Non-pigmented ciliary epithelial cell (primary cell): ENCODE results near the gene EHMT1.
"Not testable (repeated sequence)": the region's sequence is repeated elsewhere in the genome, so short reads cannot be mapped to it uniquely, and the experiment has no call there.

ENCODE experiments used
- DNase-seq: peaks from one replicate; pipeline ENCODE4 v3.0.0-alpha.2; 2010; ENCODE audit warnings: low read depth

The EHMT1 gene

GRCh38 chr9:137694962-137695875 lies 76.4 kb downstream of the EHMT1 start:
- no peak for DNase-seq

- DNase-seq: no peak
Observed at GRCh38 chr9:137696136-137696925, 77.5 kb downstream of the EHMT1 start.

GRCh38 chr9:137697193-137697592 lies 78.4 kb downstream of the EHMT1 start:
- no peak for DNase-seq

- no peak for DNase-seq
Observed at GRCh38 chr9:137697832-137698231, 79.0 kb downstream of the EHMT1 start.

- DNase-seq: no peak
Observed at GRCh38 chr9:137700911-137701310, 82.1 kb downstream of the EHMT1 start.

GRCh38 chr9:137702615-137703379 lies 84.0 kb downstream of the EHMT1 start:
- no peak for DNase-seq

GRCh38 chr9:137703842-137704508 lies 85.2 kb downstream of the EHMT1 start:
- DNase-seq: peak; percentile 9

GRCh38 chr9:137705443-137705863 lies 86.6 kb downstream of the EHMT1 start:
- DNase-seq: no peak

GRCh38 chr9:137705906-137706305 lies 87.1 kb downstream of the EHMT1 start:
- no peak for DNase-seq

- no peak for DNase-seq
Observed at GRCh38 chr9:137707361-137707760, 88.6 kb downstream of the EHMT1 start.

GRCh38 chr9:137708590-137709284 lies 89.9 kb downstream of the EHMT1 start:
- DNase-seq: no peak

- no peak for DNase-seq
Observed at GRCh38 chr9:137709411-137710101, 90.8 kb downstream of the EHMT1 start.

GRCh38 chr9:137710704-137711103 lies 91.9 kb downstream of the EHMT1 start:
- DNase-seq: no peak

GRCh38 chr9:137711678-137712105 lies 92.9 kb downstream of the EHMT1 start:
- no peak for DNase-seq

- DNase-seq: no peak
Observed at GRCh38 chr9:137715321-137715720, 96.5 kb downstream of the EHMT1 start.

GRCh38 chr9:137715866-137716693 lies 97.3 kb downstream of the EHMT1 start:
- not testable (repeated sequence) for DNase-seq

- DNase-seq: no peak
Observed at GRCh38 chr9:137716694-137717287, 98.0 kb downstream of the EHMT1 start.

- no peak for DNase-seq
Observed at GRCh38 chr9:137717776-137718327, 99.0 kb downstream of the EHMT1 start.

- no peak for DNase-seq
Observed at GRCh38 chr9:137719194-137719593, 100.4 kb downstream of the EHMT1 start.
